HEK293 (cell line): ENCODE measurements around the gene RAB23.

Source experiments
- BCL6B ChIP-seq: fragments of 450-650 bp; formaldehyde crosslinking; IDR thresholded peaks from 2 replicates; pipeline ENCODE4 v1.5.1; 2017; ENCODE audit warnings: missing biosample characterization, missing genetic modification characterization
- CTCF ChIP-seq: fragments of 450-650 bp; formaldehyde crosslinking; IDR thresholded peaks from 2 replicates; pipeline ENCODE4 v1.5.1; 2016; ENCODE audit warnings: missing biosample characterization, missing genetic modification characterization
- SETDB1 ChIP-seq: IDR thresholded peaks from one replicate; pipeline ENCODE4 v1.6.1; 2017; ENCODE audit warnings: mild to moderate bottlenecking, low read length, moderate library complexity, mixed read lengths; ENCODE audit not compliant: insufficient read length
- TSHZ1 ChIP-seq: fragments of 450-650 bp; formaldehyde crosslinking; IDR thresholded peaks from 2 replicates; pipeline ENCODE4 v1.5.1; 2016; ENCODE audit warnings: missing biosample characterization, missing genetic modification characterization, borderline replicate concordance
- ZBTB20 ChIP-seq: fragments of 450-650 bp; formaldehyde crosslinking; IDR thresholded peaks from 2 replicates; pipeline ENCODE4 v1.5.1; 2016; ENCODE audit warnings: missing biosample characterization, missing genetic modification characterization
- ZBTB6 ChIP-seq: fragments of 450-650 bp; formaldehyde crosslinking; IDR thresholded peaks from 2 replicates; pipeline ENCODE4 v1.5.1; 2017; ENCODE audit warnings: missing biosample characterization, missing genetic modification characterization
- ZBTB8A ChIP-seq: fragments of 450-650 bp; formaldehyde crosslinking; IDR thresholded peaks from 2 replicates; pipeline ENCODE4 v1.5.1; 2016; ENCODE audit warnings: missing biosample characterization, missing genetic modification characterization
- ZNF112 ChIP-seq: fragments of 450-650 bp; formaldehyde crosslinking; IDR thresholded peaks from 2 replicates; pipeline ENCODE4 v1.5.0; 2017; ENCODE audit warnings: missing biosample characterization, missing genetic modification characterization
- ZNF132 ChIP-seq: fragments of 450-650 bp; formaldehyde crosslinking; IDR thresholded peaks from 2 replicates; pipeline ENCODE4 v1.5.1; 2017; ENCODE audit warnings: missing biosample characterization, missing genetic modification characterization, borderline replicate concordance
- ZNF155 ChIP-seq: fragments of 450-650 bp; formaldehyde crosslinking; IDR thresholded peaks from 2 replicates; pipeline ENCODE4 v1.5.1; 2016; ENCODE audit warnings: missing biosample characterization, missing genetic modification characterization
- ZNF175 ChIP-seq: fragments of 450-650 bp; formaldehyde crosslinking; IDR thresholded peaks from 2 replicates; pipeline ENCODE4 v1.5.1; 2016; ENCODE audit warnings: missing biosample characterization, missing genetic modification characterization
- ZNF221 ChIP-seq: fragments of 450-650 bp; formaldehyde crosslinking; IDR thresholded peaks from 2 replicates; pipeline ENCODE4 v1.5.1; 2017; ENCODE audit warnings: missing biosample characterization, missing genetic modification characterization, borderline replicate concordance
- ZNF23 ChIP-seq: fragments of 450-650 bp; formaldehyde crosslinking; IDR thresholded peaks from 2 replicates; pipeline ENCODE4 v1.5.1; 2016; ENCODE audit warnings: missing biosample characterization, missing genetic modification characterization, borderline replicate concordance
- ZNF311 ChIP-seq: fragments of 450-650 bp; formaldehyde crosslinking; IDR thresholded peaks from 2 replicates; pipeline ENCODE4 v1.5.1; 2017; ENCODE audit warnings: missing biosample characterization, missing genetic modification characterization, borderline replicate concordance
- ZNF350 ChIP-seq: fragments of 450-650 bp; formaldehyde crosslinking; IDR thresholded peaks from 2 replicates; pipeline ENCODE4 v1.5.0; 2017; ENCODE audit warnings: missing biosample characterization, mild to moderate bottlenecking, missing genetic modification characterization
- ZNF366 ChIP-seq: fragments of 450-650 bp; formaldehyde crosslinking; conservative IDR thresholded peaks from 2 replicates; pipeline ENCODE4 v1.5.1; 2016; ENCODE audit warnings: missing biosample characterization, missing genetic modification characterization
- ZNF37A ChIP-seq: fragments of 450-650 bp; IDR thresholded peaks from 2 replicates; pipeline ENCODE4 v1.5.1; 2018; ENCODE audit warnings: missing biosample characterization, missing genetic modification characterization
- ZNF391 ChIP-seq: fragments of 450-650 bp; formaldehyde crosslinking; IDR thresholded peaks from 2 replicates; pipeline ENCODE4 v1.5.1; 2016; ENCODE audit warnings: low read depth, missing biosample characterization, missing genetic modification characterization, borderline replicate concordance
- ZNF394 ChIP-seq: fragments of 450-650 bp; formaldehyde crosslinking; IDR thresholded peaks from 2 replicates; pipeline ENCODE4 v1.5.1; 2016; ENCODE audit warnings: missing biosample characterization, missing genetic modification characterization, mild to moderate bottlenecking, moderate library complexity, borderline replicate concordance
- ZNF426 ChIP-seq: fragments of 450-650 bp; formaldehyde crosslinking; IDR thresholded peaks from 2 replicates; pipeline ENCODE4 v1.5.1; 2017; ENCODE audit warnings: missing biosample characterization, missing genetic modification characterization, mild to moderate bottlenecking, inconsistent platforms, moderate library complexity
- ZNF488 ChIP-seq: fragments of 450-650 bp; formaldehyde crosslinking; IDR thresholded peaks from 2 replicates; pipeline ENCODE4 v1.5.1; 2016; ENCODE audit warnings: missing biosample characterization, missing genetic modification characterization
- ZNF501 ChIP-seq: fragments of 450-650 bp; formaldehyde crosslinking; IDR thresholded peaks from 2 replicates; pipeline ENCODE4 v1.5.1; 2016; ENCODE audit warnings: missing biosample characterization, missing genetic modification characterization
- ZNF544 ChIP-seq: fragments of 450-650 bp; formaldehyde crosslinking; IDR thresholded peaks from 2 replicates; pipeline ENCODE4 v1.5.0; 2017; ENCODE audit warnings: missing biosample characterization, missing genetic modification characterization
- ZNF645 ChIP-seq: fragments of 450-650 bp; formaldehyde crosslinking; IDR thresholded peaks from 2 replicates; pipeline ENCODE4; 2016; ENCODE audit warnings: missing biosample characterization, missing genetic modification characterization
- ZNF660 ChIP-seq: fragments of 450-650 bp; IDR thresholded peaks from 2 replicates; pipeline ENCODE4 v1.5.1; 2018; ENCODE audit warnings: missing biosample characterization, mild to moderate bottlenecking, missing genetic modification characterization
- ZNF701 ChIP-seq: fragments of 450-650 bp; formaldehyde crosslinking; IDR thresholded peaks from 2 replicates; pipeline ENCODE4 v1.5.1; 2016; ENCODE audit warnings: missing biosample characterization, missing genetic modification characterization
- ZNF704 ChIP-seq: fragments of 450-650 bp; formaldehyde crosslinking; IDR thresholded peaks from 2 replicates; pipeline ENCODE4 v1.5.1; 2016; ENCODE audit warnings: missing biosample characterization, missing genetic modification characterization
- ZNF791 ChIP-seq: fragments of 450-650 bp; formaldehyde crosslinking; IDR thresholded peaks from 2 replicates; pipeline ENCODE4 v1.5.1; 2016; ENCODE audit warnings: missing biosample characterization, missing genetic modification characterization
- ZNF837 ChIP-seq: fragments of 450-650 bp; formaldehyde crosslinking; IDR thresholded peaks from 2 replicates; pipeline ENCODE4 v1.5.1; 2016; ENCODE audit warnings: missing biosample characterization, missing genetic modification characterization
- ZXDB ChIP-seq: fragments of 450-650 bp; formaldehyde crosslinking; IDR thresholded peaks from 2 replicates; pipeline ENCODE4 v1.5.1; 2016; ENCODE audit warnings: missing biosample characterization, missing genetic modification characterization

Gene RAB23

GRCh38 chr6:57173886-57174510 is 48.1 kb downstream of the RAB23 start (continued):
- TF ChIP-seq ZNF391 (no peak), ZNF311 (no peak), BCL6B (tag by site-specific recombination) (no peak), ZNF488 (tag by site-specific recombination) (no peak), ZBTB6 (no peak), ZNF155 (no peak), ZNF645 (tag by site-specific recombination) (no peak), TSHZ1 (tag by site-specific recombination) (no peak), ZNF701 (tag by site-specific recombination) (no peak), ZXDB (no peak), ZNF837 (tag by site-specific recombination) (no peak), ZNF366 (tag by site-specific recombination) (peak; percentile 75), ZNF112 (no peak), ZNF175 (tag by site-specific recombination) (no peak), ZNF350 (no peak), ZNF660 (tag by site-specific recombination) (peak; percentile 17; the same call in 1 of the 2 replicates), ZNF704 (tag by site-specific recombination) (no peak), ZNF394 (tag by site-specific recombination) (peak; percentile 14; the same call in 1 of the 2 replicates), ZNF426 (no peak), ZNF37A (no peak), CTCF (no peak), ZBTB20 (tag by site-specific recombination) (peak; percentile 80), ZNF791 (no peak), ZNF23 (tag by site-specific recombination) (no peak), ZNF501 (tag by site-specific recombination) (0 out of 2 replicates have a peak, but pooled peaks have one; percentile 28), ZBTB8A (peak; percentile 29; the same call in 1 of the 2 replicates), ZNF544 (tag by site-specific recombination) (no peak), SETDB1 (no peak), ZNF221 (tag by site-specific recombination) (no peak), ZNF132 (no peak)
